Coronary artery (tissue), 2 donors: ENCODE data around the gene HILPDA.
"Not testable (repeated sequence)": the region's sequence is repeated elsewhere in the genome, so short reads cannot be mapped to it uniquely, and the experiment has no call there.

Experiments
- DNase-seq: peaks from one replicate; pipeline ENCODE4 v3.0.0-alpha.2; 2017; ENCODE audit warnings: low spot score
- H3K27ac ChIP-seq, 2 donors: fragments of 200-600 bp; sonication (generic); one replicate each; pipeline ENCODE4 v1.5.1; 2016 to 2019
- H3K4me3 ChIP-seq: fragments of 200-600 bp; sonication (generic); 2 replicates; pipeline ENCODE4 v1.5.1; 2016; ENCODE audit warnings: mild to moderate bottlenecking, moderate library complexity
- TF ChIP-seq, protein P1 (sequence below): fragments of 200-600 bp; sonication (generic); IDR thresholded peaks from one replicate; pipeline ENCODE4 v1.5.1; 2019; ENCODE audit warnings: antibody characterized with exemption

The HILPDA gene

DNA sequence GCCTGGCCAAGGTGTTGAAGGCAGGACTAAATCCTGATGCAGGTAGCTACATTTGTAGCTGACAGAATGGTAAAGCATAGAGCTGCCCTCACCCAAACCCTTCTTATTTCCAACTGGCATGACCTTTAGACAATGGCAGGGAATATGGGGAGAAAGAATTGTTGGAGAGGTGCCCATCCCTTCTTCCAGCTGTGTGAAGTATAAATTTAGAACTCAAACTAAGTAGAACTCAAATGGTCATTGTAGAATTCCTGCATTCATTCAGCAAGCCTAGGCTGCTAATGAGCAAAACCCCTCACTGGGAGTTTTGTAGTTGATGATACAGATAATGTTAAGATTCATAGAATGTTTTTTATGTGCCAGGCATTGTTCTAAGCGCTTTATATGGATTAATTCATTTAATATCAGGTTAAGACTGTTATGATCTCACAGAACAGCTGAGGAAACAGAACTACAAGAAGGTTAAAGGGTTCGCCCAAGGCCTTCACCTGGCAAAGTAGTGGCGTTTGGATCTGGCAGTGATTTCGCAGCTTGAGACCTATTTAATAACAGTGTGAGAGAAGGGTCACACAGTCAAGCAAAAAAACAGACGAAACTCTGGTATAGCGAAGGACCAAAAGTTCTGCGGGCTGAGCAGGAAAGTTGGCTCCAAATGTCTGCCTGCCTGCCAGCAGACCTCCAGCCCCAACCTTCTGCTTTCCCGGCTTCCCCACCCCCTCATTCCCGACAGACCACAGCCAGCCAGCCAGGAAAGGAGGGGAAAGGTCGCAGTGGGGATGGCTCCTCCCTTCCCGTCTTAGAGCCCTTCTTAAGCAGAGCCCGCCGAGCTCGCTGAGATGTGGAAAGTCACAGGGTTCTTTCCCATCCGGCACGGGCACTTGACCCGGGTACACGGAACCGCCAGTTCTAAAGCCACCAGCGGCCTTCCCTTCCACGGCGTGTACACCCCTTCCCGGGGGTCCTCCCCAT lies 1.6 kb upstream of the HILPDA start:
- TF ChIP-seq, protein P1, sequence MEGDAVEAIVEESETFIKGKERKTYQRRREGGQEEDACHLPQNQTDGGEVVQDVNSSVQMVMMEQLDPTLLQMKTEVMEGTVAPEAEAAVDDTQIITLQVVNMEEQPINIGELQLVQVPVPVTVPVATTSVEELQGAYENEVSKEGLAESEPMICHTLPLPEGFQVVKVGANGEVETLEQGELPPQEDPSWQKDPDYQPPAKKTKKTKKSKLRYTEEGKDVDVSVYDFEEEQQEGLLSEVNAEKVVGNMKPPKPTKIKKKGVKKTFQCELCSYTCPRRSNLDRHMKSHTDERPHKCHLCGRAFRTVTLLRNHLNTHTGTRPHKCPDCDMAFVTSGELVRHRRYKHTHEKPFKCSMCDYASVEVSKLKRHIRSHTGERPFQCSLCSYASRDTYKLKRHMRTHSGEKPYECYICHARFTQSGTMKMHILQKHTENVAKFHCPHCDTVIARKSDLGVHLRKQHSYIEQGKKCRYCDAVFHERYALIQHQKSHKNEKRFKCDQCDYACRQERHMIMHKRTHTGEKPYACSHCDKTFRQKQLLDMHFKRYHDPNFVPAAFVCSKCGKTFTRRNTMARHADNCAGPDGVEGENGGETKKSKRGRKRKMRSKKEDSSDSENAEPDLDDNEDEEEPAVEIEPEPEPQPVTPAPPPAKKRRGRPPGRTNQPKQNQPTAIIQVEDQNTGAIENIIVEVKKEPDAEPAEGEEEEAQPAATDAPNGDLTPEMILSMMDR, result no peak

DNA sequence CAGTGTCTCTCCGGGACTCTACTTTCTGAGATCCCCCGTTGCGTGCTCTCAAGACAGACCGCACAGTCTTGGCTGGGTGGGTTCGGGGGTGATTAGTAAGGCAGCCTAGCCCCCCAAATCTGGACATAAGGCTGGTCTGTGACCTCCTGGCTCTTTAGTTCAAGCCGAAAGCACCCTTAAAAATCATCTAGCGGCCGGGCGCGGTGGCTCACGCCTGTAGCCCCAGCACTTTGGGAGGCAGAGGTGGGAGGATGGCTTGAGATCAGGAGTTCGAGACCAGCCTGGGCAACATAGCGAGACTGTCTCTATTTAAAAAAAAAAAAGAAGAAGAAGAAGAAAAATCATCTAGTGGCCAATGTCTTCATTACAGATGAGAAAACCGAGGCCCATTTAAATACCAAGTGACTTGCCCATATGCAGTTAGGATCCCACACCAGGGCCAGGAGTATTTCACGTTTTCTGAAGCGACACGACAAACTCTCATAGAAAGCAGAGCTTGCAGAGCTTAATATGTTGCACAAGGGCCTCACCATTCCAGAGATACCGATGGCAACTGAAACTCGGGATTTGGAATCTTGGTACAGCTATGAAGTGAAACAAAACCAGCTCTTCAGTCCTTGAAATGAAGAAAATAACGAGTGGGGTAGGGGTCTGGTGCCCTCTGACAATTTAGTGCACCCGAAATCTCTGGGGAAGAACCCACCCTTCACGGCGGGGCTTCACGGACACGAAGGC lies 703 bp upstream of the HILPDA start:
- peak overlapping the region; percentile 93 for H3K4me3 ChIP-seq
- DNase-seq, result no peak
- TF ChIP-seq, protein P1, result no peak

More for the DNA sequence above, 1.6 kb upstream of the HILPDA start:
- Histone ChIP-seq H3K4me3 (peak overlapping the region; percentile 93), H3K27ac (peak overlapping the region; percentile 78 to 94)
- peak; percentile 95 for DNase-seq

DNA sequence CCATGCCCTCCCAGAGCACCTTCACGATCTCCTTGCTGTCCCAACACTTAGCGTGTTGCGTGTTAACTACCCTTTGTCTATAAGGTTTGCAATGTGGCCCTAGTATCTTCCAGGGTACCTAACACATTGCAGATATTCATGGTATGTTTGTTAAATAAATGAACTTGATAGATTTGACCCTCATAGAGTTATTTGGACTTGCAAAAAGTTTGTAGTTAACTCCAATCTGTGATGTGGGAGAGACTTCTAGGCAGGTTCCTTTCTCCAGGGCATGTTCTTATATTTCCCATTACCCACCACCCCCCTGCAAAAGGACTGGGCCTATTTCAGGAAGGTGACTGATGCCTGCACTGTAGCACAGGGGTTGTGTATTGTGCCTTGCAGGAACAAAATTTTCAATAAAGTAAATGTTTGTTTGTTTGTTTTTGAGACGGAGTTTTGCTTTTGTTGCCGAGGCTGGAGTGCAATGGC lies 612 bp downstream of the HILPDA start:
- H3K4me3 ChIP-seq, result peak overlapping the region; percentile 93
- TF ChIP-seq, protein P1, result no peak
- H3K27ac ChIP-seq, result peak overlapping the region; percentile 78 to 94
- DNase-seq, result no peak

More for the DNA sequence above, 703 bp upstream of the HILPDA start:
- H3K27ac ChIP-seq, result peak overlapping the region; percentile 78 to 94

DNA sequence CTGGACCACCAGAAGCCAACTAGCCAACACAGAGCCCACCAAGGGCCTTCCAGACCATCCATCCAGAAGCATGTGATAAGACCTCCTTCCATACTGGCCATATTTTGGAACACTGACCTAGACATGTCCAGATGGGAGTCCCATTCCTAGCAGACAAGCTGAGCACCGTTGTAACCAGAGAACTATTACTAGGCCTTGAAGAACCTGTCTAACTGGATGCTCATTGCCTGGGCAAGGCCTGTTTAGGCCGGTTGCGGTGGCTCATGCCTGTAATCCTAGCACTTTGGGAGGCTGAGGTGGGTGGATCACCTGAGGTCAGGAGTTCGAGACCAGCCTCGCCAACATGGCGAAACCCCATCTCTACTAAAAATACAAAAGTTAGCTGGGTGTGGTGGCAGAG lies 1.7 kb downstream of the HILPDA start:
- DNase-seq, H3K4me3 ChIP-seq, H3K27ac ChIP-seq: not testable (repeated sequence)

DNA sequence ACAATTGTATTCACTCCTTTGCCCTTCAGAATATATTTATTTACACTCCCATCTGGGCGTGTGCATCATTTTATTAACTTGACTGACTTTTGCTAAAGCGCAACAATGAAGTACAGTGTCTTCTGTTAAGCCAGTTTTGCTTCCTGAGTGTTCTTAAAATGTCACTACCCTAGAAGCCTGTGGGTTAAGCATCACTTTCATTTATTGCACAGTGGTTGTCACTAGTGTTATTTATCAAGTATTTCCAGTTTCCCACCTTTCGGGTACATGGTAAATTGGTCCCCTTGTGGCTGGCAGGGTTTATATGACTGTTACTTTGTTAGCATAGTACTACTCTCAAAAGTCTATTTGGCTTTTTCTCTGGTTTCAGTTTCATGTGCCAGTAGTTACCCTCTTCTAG lies 3.3 kb downstream of the HILPDA start:
- Histone ChIP-seq H3K27ac (no peak overlapping the region), H3K4me3 (no peak overlapping the region)
- TF ChIP-seq, protein P1, result no peak
- no peak for DNase-seq

DNA sequence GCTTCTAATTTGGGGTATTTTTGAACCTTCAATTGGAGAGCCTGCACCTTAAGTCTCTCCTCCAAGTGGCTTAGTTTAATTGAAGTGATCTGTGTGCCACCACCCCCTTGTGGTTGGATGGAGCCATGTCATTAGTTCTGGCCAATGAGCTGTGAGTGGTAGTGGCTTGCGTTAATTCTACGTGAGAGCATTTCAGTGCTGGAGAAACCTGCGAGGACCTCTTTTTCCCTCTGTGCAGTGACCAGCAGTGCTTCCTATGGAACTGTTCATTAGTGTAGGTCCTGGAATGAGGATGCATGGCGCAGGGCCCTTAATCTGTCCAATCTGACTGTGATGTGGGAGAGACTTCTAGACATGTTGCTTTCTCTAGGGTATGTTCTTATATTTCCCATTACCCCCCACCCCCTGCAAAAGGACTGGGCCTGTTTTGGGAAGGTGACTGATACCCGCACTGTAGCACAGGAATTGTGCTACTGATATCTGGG lies 3.8 kb downstream of the HILPDA start:
- DNase-seq, result no peak
- Histone ChIP-seq H3K27ac (no peak overlapping the region), H3K4me3 (no peak overlapping the region)
- TF ChIP-seq, protein P1, result peak; percentile 48

DNA sequence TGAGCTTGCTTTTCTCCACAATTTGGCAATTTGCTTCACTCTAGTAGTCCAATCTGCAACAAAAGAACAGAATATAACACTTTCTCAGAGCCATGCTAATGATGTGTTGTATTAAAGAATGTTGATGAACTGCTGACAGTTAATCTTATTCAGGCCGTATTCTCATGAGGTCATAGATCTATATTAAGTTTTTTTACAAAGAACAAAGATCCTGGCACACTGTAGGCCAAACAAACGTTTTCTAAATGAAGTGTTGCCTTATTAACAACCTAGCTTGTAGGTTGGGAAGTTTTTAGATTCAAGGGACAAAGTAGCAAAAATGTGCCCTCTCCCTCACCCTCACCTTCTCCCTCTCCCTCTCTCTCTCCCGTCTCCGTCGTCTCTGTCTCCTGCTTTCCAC lies 6.8 kb downstream of the HILPDA start:
- no peak for DNase-seq
- H3K27ac ChIP-seq, result no peak overlapping the region
- no peak overlapping the region for H3K4me3 ChIP-seq
- TF ChIP-seq, protein P1, result no peak

DNA sequence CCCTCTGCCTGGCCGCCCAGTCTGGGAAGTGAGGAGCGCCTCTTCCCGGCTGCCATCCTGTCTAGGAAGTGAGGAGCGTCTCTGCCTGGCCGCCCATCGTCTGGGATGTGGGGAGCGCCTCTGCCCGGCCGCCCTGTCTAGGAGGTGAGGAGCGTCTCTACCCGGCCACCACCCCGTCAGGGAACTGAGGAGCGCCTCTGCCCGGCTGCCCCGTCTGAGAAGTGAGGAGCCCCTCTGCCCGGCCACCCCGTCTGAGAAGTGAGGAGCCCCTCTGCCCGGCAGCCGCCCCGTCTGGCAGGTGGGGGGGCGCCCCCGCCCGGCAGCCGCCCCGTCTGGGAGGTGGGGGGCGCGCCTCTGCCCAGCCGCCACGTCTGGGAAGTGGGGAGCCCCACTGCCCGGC lies 7.7 kb downstream of the HILPDA start:
- DNase-seq, H3K27ac ChIP-seq, H3K4me3 ChIP-seq: not testable (repeated sequence)

DNA sequence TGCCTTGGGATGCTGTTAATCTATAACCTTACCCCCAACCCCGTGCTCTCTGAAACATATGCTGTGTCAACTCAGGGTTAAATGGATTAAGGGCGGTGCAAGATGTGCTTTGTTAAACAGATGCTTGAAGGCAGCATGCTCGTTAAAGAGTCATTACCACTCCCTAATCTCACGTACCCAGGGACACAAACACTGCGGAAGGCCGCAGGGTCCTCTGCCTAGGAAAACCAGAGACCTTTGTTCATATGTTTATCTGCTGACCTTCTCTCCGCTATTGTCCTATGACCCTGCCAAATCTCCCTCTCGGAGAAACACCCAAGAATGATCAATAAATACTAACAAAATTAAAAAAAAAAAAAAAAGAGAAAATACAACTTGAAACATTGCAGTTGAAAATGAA lies 8.3 kb downstream of the HILPDA start:
- H3K27ac ChIP-seq, DNase-seq, H3K4me3 ChIP-seq: not testable (repeated sequence)

DNA sequence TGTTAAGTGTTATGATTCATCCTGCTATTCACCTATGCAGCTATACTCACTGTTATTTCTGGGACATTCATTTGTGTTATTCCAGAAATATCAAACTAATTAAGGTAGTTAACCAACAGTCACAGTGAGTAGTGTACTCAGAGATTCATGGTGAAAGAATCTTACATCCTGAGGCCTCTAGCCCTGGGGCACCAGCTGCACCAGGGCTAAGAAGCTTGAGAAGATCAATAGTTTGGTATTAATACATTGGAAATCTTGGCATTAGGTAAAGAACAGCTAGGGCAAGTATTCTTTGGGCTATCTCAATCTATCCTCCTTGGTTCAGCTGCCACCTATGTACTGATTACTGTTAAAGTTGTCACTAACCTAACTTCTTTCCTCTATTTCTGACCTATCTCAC lies 11.2 kb downstream of the HILPDA start:
- DNase-seq, H3K4me3 ChIP-seq, H3K27ac ChIP-seq: not testable (repeated sequence)
